Activated CD4-positive, alpha-beta memory T cell treated with anti-CD3 and anti-CD28 coated beads, Interleukin-2, amount 10 ng/mL, durations not matched to agents 7 days and 5 days (primary cell): Measurements from ENCODE around the gene SOS2. TPM values are rescaled to one million over a fixed set of nuclear protein-coding genes. Genes with fewer than 3 reads are reported as not detected.
"Not testable (repeated sequence)": the region's sequence is repeated elsewhere in the genome, so short reads cannot be mapped to it uniquely, and the experiment has no call there.

Experiments
- CTCF ChIA-PET: fragments of 350-600 bp; sonication (Branson Sonifier 250); formaldehyde crosslinking; loops from one replicate; lab custom pipeline; 2021; ENCODE audit warnings: antibody characterized with exemption, inconsistent platforms; lab: Charles Lee
- POLR2A ChIA-PET: fragments of 350-600 bp; sonication (Branson Sonifier 250); formaldehyde crosslinking; loops from one replicate; lab custom pipeline; 2021; ENCODE audit warnings: antibody characterized with exemption; lab: Charles Lee
- DNase-seq: peaks from one replicate; pipeline ENCODE4 v3.0.0-alpha.2; 2020
- H3K27ac Mint-ChIP-seq: one replicate; pipeline ENCODE4 v1.8.0; 2021; ENCODE audit warnings: mild to moderate bottlenecking, mixed read lengths
- H3K27me3 Mint-ChIP-seq: one replicate; pipeline ENCODE4 v1.8.0; 2021; ENCODE audit warnings: mixed read lengths
- H3K36me3 Mint-ChIP-seq: one replicate; pipeline ENCODE4 v1.8.0; 2021; ENCODE audit warnings: low read depth, mixed read lengths
- H3K4me1 Mint-ChIP-seq: one replicate; pipeline ENCODE4 v1.8.0; 2021; ENCODE audit warnings: mixed read lengths
- H3K4me3 Mint-ChIP-seq: one replicate; pipeline ENCODE4 v1.8.0; 2021; ENCODE audit warnings: mild to moderate bottlenecking, mixed read lengths
- H3K9me3 Mint-ChIP-seq: one replicate; pipeline ENCODE4 v1.8.0; 2021; ENCODE audit warnings: mixed read lengths
- total RNA-seq, 2 experiments: library from RNA; stranded (reverse); gene quantifications; one replicate each; pipeline ENCODE4 v1.2.3, GENCODE V29; 2021

The SOS2 gene
- total RNA-seq, 2 experiments from 2014 or later = 21.7 to 22.4 TPM

DNA sequence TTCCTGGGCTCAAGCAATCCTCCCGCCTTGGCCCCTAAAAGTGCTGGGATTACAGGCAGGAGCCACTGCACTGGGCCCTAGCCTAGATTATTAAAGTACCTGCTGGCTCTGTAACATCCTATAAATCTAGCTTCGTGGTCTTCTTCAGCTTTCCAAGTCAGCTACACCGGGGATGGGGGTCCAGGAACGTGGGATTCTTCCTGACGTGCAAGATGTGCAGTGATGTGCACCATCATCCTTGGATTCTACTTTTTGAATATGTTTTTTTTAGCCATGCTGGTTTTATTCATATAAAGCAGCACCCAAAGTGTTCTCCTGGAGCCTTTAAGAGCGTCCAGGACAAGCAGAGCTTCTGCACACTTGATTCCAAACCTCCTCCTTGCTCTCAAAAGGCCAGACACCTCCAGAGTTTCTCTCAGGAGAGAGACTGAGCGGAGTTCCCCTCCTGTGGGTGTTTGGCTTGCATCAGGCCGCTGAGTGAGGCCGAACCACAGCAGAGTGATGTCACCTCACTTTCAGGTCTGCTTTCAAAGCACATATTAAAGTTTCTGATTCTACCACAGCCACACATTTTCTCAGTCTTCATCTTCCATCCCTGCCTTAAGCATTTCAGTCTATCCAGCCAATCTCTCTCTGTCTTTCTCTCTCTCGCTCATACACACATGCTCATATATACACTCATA, 148.5 kb downstream of the SOS2 start:
- Mint-ChIP-seq H3K4me1 (peaks cover 71% of the 10 kb centered on the region), H3K4me3 (peak overlapping the region; percentile 76), H3K27ac (peak overlapping the region; percentile 98), H3K27me3 (no peaks in the 10 kb centered on the region), H3K9me3 (no peaks in the 10 kb centered on the region), H3K36me3 (peaks cover 26% of the 10 kb centered on the region)
- peak; percentile 89 for DNase-seq
- CTCF ChIA-PET = interaction anchor here (0.8 to 3.2 kb wide), 14 partner anchors 14 to 229 kb away, joined by 3 to 27 read pairs (median 5); no protein-coding TSS in a partner anchor
- POLR2A ChIA-PET = interaction anchor here (0.8 to 4.0 kb wide), 34 partner anchors 11 to 496 kb away, joined by 3 to 184 read pairs (median 6); partner anchors contain the start of genes ARF6, KLHDC2, MGAT2 and NEMF

DNA sequence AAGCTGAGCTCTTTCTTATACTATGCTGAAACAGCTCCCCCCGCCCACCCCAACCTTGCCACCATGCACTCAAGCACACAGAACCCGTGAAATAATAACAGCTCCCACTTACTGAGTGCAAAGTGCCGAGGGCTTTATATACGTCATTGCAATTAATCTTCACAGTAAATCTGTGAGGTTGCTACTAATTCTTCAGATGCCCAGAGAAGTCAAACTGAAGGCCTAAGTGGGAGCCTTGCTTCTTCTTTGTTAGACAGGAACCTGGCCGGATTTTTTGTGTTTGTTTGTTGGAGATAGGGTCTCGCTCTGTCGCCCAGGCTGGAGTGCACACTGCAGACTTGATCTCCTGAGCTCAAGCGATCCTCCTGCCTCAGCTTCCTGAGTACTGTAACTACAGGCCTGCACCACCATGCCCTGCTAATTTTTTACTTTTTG, 149.1 kb downstream of the SOS2 start:
- POLR2A ChIA-PET = interaction anchor here (0.8 to 4.0 kb wide), 31 partner anchors 11 to 496 kb away, joined by 3 to 184 read pairs (median 6); partner anchors contain the start of genes ARF6, KLHDC2, MGAT2 and NEMF
- DNase-seq = peak; percentile 55
- Mint-ChIP-seq H3K4me1 (peaks cover 65% of the 10 kb centered on the region), H3K9me3 (no peaks in the 10 kb centered on the region), H3K36me3 (peaks cover 27% of the 10 kb centered on the region), H3K4me3 (peak overlapping the region; percentile 76), H3K27me3 (no peaks in the 10 kb centered on the region), H3K27ac (peak overlapping the region; percentile 98)
- CTCF ChIA-PET = interaction anchor here (0.8 to 3.2 kb wide), 13 partner anchors 11 to 229 kb away, joined by 3 to 27 read pairs (median 5); no protein-coding TSS in a partner anchor

DNA sequence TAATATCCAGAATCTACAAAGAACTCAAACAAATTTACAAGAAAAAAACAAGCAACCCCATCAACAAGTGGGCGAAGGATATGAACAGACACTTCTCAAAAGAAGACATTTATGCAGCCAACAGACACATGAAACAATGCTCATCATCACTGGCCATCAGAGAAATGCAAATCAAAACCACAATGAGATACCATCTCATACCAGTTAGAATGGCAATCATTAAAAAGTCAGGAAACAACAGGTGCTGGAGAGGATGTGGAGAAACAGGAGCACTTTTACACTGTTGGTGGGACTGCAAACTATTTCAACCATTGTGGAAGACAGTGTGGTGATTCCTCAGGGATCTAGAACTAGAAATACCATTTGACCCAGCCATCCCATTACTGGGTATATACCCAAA, 152.3 kb downstream of the SOS2 start:
- POLR2A ChIA-PET, CTCF ChIA-PET: not testable (repeated sequence)
- peaks cover 40% of the 10 kb centered on the region for H3K4me1 Mint-ChIP-seq

GRCh38 chr14:50073663-50074062, 157.7 kb downstream of the SOS2 start:
- H3K36me3 Mint-ChIP-seq = peaks cover 29% of the 10 kb centered on the region
- H3K4me3 Mint-ChIP-seq, H3K9me3 Mint-ChIP-seq, H3K27me3 Mint-ChIP-seq, CTCF ChIA-PET, DNase-seq, H3K27ac Mint-ChIP-seq, H3K4me1 Mint-ChIP-seq: not testable (repeated sequence)
- POLR2A ChIA-PET = interaction anchor here (1.7 kb wide), 1 partner anchor 13 kb away, joined by 4 read pairs; no protein-coding TSS in a partner anchor

More for the DNA sequence above, 152.3 kb downstream of the SOS2 start:
- not testable (repeated sequence) for H3K9me3 Mint-ChIP-seq, H3K4me3 Mint-ChIP-seq, H3K27ac Mint-ChIP-seq, H3K27me3 Mint-ChIP-seq, DNase-seq
- H3K36me3 Mint-ChIP-seq = peaks cover 30% of the 10 kb centered on the region

DNA sequence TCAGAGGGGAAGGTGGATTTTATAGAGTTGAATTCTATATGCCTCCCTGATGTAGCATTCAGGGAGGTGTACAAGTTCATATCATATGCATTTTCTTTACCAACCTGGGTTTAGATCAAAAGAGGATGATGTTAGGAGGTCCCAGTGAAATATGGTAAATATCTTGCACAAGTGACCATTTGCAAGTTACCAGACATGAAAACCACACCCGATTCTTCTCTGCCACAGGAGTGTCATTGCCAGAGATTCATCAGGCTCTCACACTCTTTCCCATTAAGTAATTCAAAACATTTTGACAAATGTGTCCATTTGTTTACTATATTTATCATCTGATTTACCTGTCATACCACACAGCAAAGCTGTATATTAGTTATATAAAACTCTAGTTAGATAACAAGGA, 159.0 kb downstream of the SOS2 start:
- peaks cover 3% of the 10 kb centered on the region for H3K9me3 Mint-ChIP-seq
- peaks cover 31% of the 10 kb centered on the region for H3K36me3 Mint-ChIP-seq
- no peak overlapping the region for H3K4me3 Mint-ChIP-seq
- peaks cover 1% of the 10 kb centered on the region for H3K27me3 Mint-ChIP-seq
- DNase-seq = no peak
- ChIA-PET CTCF (no interaction called here), POLR2A (interaction anchor here (1.7 to 5.4 kb wide), 3 partner anchors 10 to 12 kb away, joined by 4 to 33 read pairs (median 12); no protein-coding TSS in a partner anchor)
- peaks cover 14% of the 10 kb centered on the region for H3K4me1 Mint-ChIP-seq
- no peak overlapping the region for H3K27ac Mint-ChIP-seq

DNA sequence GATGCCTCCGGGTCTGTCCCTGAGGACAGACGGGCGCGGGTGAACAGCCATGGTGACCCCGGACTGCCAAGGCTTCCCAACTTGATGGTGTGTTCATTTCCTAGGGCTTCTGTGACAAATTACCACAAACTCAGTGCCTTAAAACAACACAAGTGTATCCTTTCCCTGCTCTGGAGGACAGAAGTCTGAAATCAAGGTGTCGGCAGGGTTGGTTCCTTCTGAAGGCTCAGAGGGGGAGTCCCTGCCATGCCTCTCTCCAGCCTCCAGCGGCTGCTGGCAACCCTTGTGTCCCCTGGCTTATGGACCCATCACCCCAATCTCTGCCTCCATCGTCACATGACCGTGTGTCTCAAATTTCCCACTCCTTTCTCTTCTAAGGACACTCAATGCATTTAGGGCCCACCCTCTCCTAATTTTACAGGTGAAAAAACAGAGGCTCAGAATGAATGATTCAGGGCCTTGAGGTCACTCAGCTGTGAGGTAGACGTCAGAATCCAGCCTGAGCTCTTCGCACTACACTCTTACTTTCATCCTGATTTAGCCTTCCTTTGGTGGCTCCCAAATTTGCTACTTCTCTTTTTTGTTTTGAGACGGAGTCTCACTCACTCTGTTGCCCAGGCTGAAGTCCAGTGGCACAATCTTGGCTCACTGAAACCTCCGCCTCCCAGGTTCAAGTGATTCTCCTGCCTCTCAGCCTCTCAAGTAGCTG, 160.4 kb downstream of the SOS2 start:
- Mint-ChIP-seq H3K4me3 (no peak overlapping the region), H3K4me1 (peaks cover 22% of the 10 kb centered on the region), H3K27ac (no peak overlapping the region), H3K27me3 (peaks cover 1% of the 10 kb centered on the region), H3K36me3 (peaks cover 35% of the 10 kb centered on the region), H3K9me3 (peaks cover 3% of the 10 kb centered on the region)
- ChIA-PET POLR2A (interaction anchor here (1.1 to 5.4 kb wide), 5 partner anchors 9 to 99 kb away, joined by 3 to 33 read pairs (median 4); no protein-coding TSS in a partner anchor), CTCF (interaction anchor here (1.2 kb wide), 1 partner anchor 219 kb away, joined by 3 read pairs; the partner anchor contains the start of gene NEMF)
- DNase-seq = no peak

- POLR2A ChIA-PET = interaction anchor here (0.8 to 5.4 kb wide), 4 partner anchors 8 to 98 kb away, joined by 3 to 33 read pairs (median 4); no protein-coding TSS in a partner anchor
These were observed 161.1 kb downstream of the SOS2 start for GRCh38 chr14:50070230-50070629.

DNA sequence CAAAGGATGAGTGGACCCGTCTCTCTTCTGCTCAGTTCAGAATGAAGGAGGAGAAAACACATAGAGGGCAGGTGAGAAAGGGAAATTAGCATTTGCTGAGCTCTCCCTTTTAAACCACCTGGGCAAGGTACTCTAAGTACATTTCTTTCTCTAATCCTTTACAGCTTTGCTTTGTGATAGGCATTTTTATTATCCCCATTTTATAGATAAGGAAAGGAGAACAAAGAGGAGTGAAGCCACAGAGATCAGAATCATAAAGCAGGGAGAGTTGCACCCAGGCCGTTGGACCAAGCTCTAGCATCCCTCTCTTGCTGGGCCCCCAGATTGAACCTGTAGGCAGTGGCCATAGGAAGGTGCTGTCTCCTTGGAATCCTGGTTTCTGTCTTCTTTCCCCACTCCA, 162.1 kb downstream of the SOS2 start:
- Mint-ChIP-seq H3K4me1 (peaks cover 37% of the 10 kb centered on the region), H3K27me3 (no peaks in the 10 kb centered on the region), H3K4me3 (no peak overlapping the region), H3K36me3 (peaks cover 31% of the 10 kb centered on the region), H3K27ac (no peak overlapping the region), H3K9me3 (no peaks in the 10 kb centered on the region)
- DNase-seq = no peak
- POLR2A ChIA-PET = interaction anchor here (1.0 to 5.4 kb wide), 4 partner anchors 13 to 97 kb away, joined by 3 to 33 read pairs (median 4); no protein-coding TSS in a partner anchor
- CTCF ChIA-PET = interaction anchor here (1.1 to 1.9 kb wide), 2 partner anchors 13 to 301 kb away, joined by 3 to 6 read pairs; partner anchors contain the start of gene KLHDC2

More at GRCh38 chr14:50070230-50070629, 161.1 kb downstream of the SOS2 start:
- Mint-ChIP-seq H3K4me3 (no peak overlapping the region), H3K27ac (no peak overlapping the region), H3K4me1 (peaks cover 29% of the 10 kb centered on the region), H3K36me3 (peaks cover 34% of the 10 kb centered on the region), H3K27me3 (peaks cover 1% of the 10 kb centered on the region), H3K9me3 (peaks cover 3% of the 10 kb centered on the region)
- CTCF ChIA-PET = interaction anchor here (0.9 to 1.1 kb wide), 2 partner anchors 207 to 302 kb away, joined by 3 to 4 read pairs; partner anchors contain the start of gene KLHDC2
- no peak for DNase-seq

DNA sequence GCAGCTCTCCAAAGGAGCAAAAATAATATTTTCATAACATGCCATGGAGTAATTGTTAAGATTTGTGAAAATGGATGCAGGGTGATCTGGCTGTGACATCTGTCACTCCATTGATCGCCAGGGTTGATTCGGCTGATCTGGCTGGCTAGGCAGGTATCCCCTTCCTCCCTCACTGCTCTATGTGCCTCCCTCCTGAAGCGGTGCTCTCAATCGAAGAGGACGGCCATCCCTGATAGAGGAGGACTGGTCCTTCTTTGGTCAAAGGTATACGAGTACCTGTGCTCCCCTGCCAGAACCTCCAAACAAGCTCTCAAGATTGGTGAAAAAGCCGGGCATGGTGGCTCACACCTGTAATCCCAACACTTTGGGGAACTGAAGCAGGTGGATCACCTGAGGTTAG, 162.9 kb downstream of the SOS2 start:
- H3K36me3 Mint-ChIP-seq = peaks cover 31% of the 10 kb centered on the region
- H3K9me3 Mint-ChIP-seq = no peaks in the 10 kb centered on the region
- CTCF ChIA-PET = interaction anchor here (1.9 to 2.1 kb wide), 2 partner anchors 14 to 215 kb away, joined by 4 to 6 read pairs; no protein-coding TSS in a partner anchor
- H3K27me3 Mint-ChIP-seq = no peaks in the 10 kb centered on the region
- no peak for DNase-seq
- H3K4me1 Mint-ChIP-seq = peaks cover 46% of the 10 kb centered on the region
- H3K4me3 Mint-ChIP-seq = no peak overlapping the region
- H3K27ac Mint-ChIP-seq = no peak overlapping the region
- POLR2A ChIA-PET = interaction anchor here (0.6 to 5.4 kb wide), 2 partner anchors 14 to 68 kb away, joined by 3 to 33 read pairs; no protein-coding TSS in a partner anchor

- POLR2A ChIA-PET = interaction anchor here (0.6 to 5.4 kb wide), 5 partner anchors 14 to 68 kb away, joined by 3 to 33 read pairs (median 4); no protein-coding TSS in a partner anchor
- DNase-seq = no peak
- CTCF ChIA-PET = interaction anchor here (1.9 to 2.1 kb wide), 2 partner anchors 15 to 214 kb away, joined by 4 to 6 read pairs; no protein-coding TSS in a partner anchor
- H3K4me1 Mint-ChIP-seq = peaks cover 52% of the 10 kb centered on the region
- H3K36me3 Mint-ChIP-seq = peaks cover 28% of the 10 kb centered on the region
- H3K9me3 Mint-ChIP-seq = no peaks in the 10 kb centered on the region
- H3K27me3 Mint-ChIP-seq = no peaks in the 10 kb centered on the region
- H3K27ac Mint-ChIP-seq = no peak overlapping the region
- no peak overlapping the region for H3K4me3 Mint-ChIP-seq
These were observed 163.5 kb downstream of the SOS2 start for GRCh38 chr14:50067723-50068495.
